Measurements from ENCODE around the gene C16orf74.

C16orf74 gene

GRCh38 chr16:85774136-85774535 is 23.2 kb upstream of the C16orf74 start:
- no peak for DNase-seq

GRCh38 chr16:85773044-85773443 is 22.1 kb upstream of the C16orf74 start:
- no peak for DNase-seq

- no peak for DNase-seq
Measured at GRCh38 chr16:85770741-85771140, 19.8 kb upstream of the C16orf74 start.

- DNase-seq, result no peak
Measured at GRCh38 chr16:85768199-85768598, 17.3 kb upstream of the C16orf74 start.

- DNase-seq, result no peak
Measured at GRCh38 chr16:85767531-85767930, 16.6 kb upstream of the C16orf74 start.

- no peak for DNase-seq
Measured at GRCh38 chr16:85765767-85766166, 14.9 kb upstream of the C16orf74 start.

GRCh38 chr16:85765211-85765610 is 14.3 kb upstream of the C16orf74 start:
- DNase-seq, result no peak

- no peak for DNase-seq
Measured at GRCh38 chr16:85763616-85764015, 12.7 kb upstream of the C16orf74 start.

GRCh38 chr16:85762970-85763369 is 12.1 kb upstream of the C16orf74 start:
- no peak for DNase-seq

GRCh38 chr16:85761861-85762260 is 11.0 kb upstream of the C16orf74 start:
- no peak for DNase-seq

- DNase-seq, result no peak
Measured at GRCh38 chr16:85759631-85760419, 8.9 kb upstream of the C16orf74 start.

- DNase-seq, result no peak
Measured at GRCh38 chr16:85759136-85759535, 8.2 kb upstream of the C16orf74 start.

GRCh38 chr16:85757341-85757822 is 6.5 kb upstream of the C16orf74 start:
- no peak for DNase-seq

- DNase-seq, result no peak
Measured at GRCh38 chr16:85755929-85756768, 5.3 kb upstream of the C16orf74 start.

- DNase-seq, result no peak
Measured at GRCh38 chr16:85754413-85754812, 3.5 kb upstream of the C16orf74 start.

GRCh38 chr16:85753976-85754375 is 3.1 kb upstream of the C16orf74 start:
- no peak for DNase-seq

- no peak for DNase-seq
Measured at GRCh38 chr16:85753559-85753958, 2.7 kb upstream of the C16orf74 start.

- no peak for DNase-seq
Measured at GRCh38 chr16:85752511-85753420, 1.9 kb upstream of the C16orf74 start.

- DNase-seq, result no peak
Measured at GRCh38 chr16:85751698-85752501, 1.0 kb upstream of the C16orf74 start.

- no peak for DNase-seq
Measured at GRCh38 chr16:85750146-85750826, 610 bp downstream of the C16orf74 start.

- DNase-seq, result no peak
Measured at GRCh38 chr16:85749771-85750145, 1.1 kb downstream of the C16orf74 start.
